Activated CD8-positive, alpha-beta memory T cell treated with anti-CD3 and anti-CD28 coated beads, Interleukin-2, amount 10 ng/mL, durations not matched to agents 7 days and 5 days (primary cell): ENCODE results near the gene TEKT2. TPM values are rescaled to one million over a fixed set of nuclear protein-coding genes. Genes with fewer than 3 reads are reported as not detected.

Experiments used
- ATAC-seq: fragments of 150-1000 bp; cut with Tn5 transposase; one replicate; pipeline ENCODE4 v1.10.0; 2021; ENCODE audit warnings: moderate library complexity
- CTCF ChIA-PET: fragments of 350-600 bp; sonication (Branson Sonifier 250); formaldehyde crosslinking; loops from one replicate; lab custom pipeline; 2021; ENCODE audit warnings: antibody characterized with exemption; lab: Charles Lee
- DNase-seq: peaks from one replicate; pipeline ENCODE4 v3.0.0-alpha.2; 2020
- H3K27ac Mint-ChIP-seq: one replicate; pipeline ENCODE4 v1.8.0; 2021; ENCODE audit warnings: mild to moderate bottlenecking, mixed read lengths
- H3K27me3 Mint-ChIP-seq: one replicate; pipeline ENCODE4 v1.8.0; 2021; ENCODE audit warnings: mixed read lengths
- H3K36me3 Mint-ChIP-seq: one replicate; pipeline ENCODE4 v1.8.0; 2021; ENCODE audit warnings: mild to moderate bottlenecking, mixed read lengths
- H3K4me1 Mint-ChIP-seq: one replicate; pipeline ENCODE4 v1.8.0; 2021; ENCODE audit warnings: mixed read lengths
- H3K4me3 Mint-ChIP-seq: one replicate; pipeline ENCODE4 v1.8.0; 2021; ENCODE audit warnings: mild to moderate bottlenecking, moderate library complexity, mixed read lengths
- H3K9me3 Mint-ChIP-seq: one replicate; pipeline ENCODE4 v1.8.0; 2022; ENCODE audit warnings: low read depth, mixed read lengths
- total RNA-seq, 2 experiments: library from RNA; stranded (reverse); gene quantifications; one replicate each; pipeline ENCODE4 v1.2.3, GENCODE V29; 2021

Gene TEKT2
- total RNA-seq, 2 experiments from 2014 or later: not detected

GRCh38 chr1:36080801-36081200 is 3.1 kb upstream of the TEKT2 start:
- Mint-ChIP-seq H3K4me1 (peaks cover 3% of the 10 kb centered on the region), H3K27ac (no peak overlapping the region), H3K9me3 (no peaks in the 10 kb centered on the region), H3K27me3 (peaks cover 38% of the 10 kb centered on the region), H3K36me3 (no peaks in the 10 kb centered on the region), H3K4me3 (no peak overlapping the region)
- DNase-seq (no peak), ATAC-seq (no peak)
- CTCF ChIA-PET: no interaction called here

GRCh38 chr1:36081926-36082485 is 1.9 kb upstream of the TEKT2 start:
- Mint-ChIP-seq H3K27ac (no peak overlapping the region), H3K4me3 (no peak overlapping the region), H3K27me3 (peaks cover 38% of the 10 kb centered on the region), H3K36me3 (no peaks in the 10 kb centered on the region), H3K4me1 (peaks cover 3% of the 10 kb centered on the region), H3K9me3 (no peaks in the 10 kb centered on the region)
- ATAC-seq (no peak), DNase-seq (no peak)
- CTCF ChIA-PET: interaction anchor here (1.2 kb wide), 1 partner anchor 10 kb away, joined by 3 read pairs; no protein-coding TSS in a partner anchor

DNA sequence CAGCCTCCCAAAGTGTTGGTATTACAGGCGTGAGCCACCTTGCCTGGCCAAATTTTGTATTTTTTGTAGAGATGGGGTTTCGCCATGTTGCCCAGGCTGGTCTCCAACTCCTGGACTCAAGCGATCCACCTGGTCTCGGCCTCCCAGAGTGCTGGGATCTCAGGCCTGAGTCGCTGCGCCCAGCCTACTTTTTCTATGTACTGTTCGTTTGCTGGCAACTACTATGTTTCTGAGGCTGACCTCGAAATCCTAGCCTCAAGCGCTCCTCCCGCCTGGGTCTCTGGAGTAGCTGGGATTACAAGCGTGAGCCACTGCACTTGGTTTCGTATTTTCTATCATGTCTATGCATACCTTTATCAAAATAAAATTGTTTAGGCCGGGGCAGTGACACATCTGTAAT is 675 bp upstream of the TEKT2 start:
- no peaks in the 10 kb centered on the region for H3K36me3 Mint-ChIP-seq
- no peak overlapping the region for H3K27ac Mint-ChIP-seq
- peaks cover 38% of the 10 kb centered on the region for H3K27me3 Mint-ChIP-seq
- H3K4me1 Mint-ChIP-seq: peaks cover 5% of the 10 kb centered on the region
- no peak overlapping the region for H3K4me3 Mint-ChIP-seq
- H3K9me3 Mint-ChIP-seq: no peaks in the 10 kb centered on the region
- no peak for ATAC-seq
- CTCF ChIA-PET: interaction anchor here (1.5 kb wide), 1 partner anchor 52 kb away, joined by 5 read pairs; no protein-coding TSS in a partner anchor
- DNase-seq: no peak

DNA sequence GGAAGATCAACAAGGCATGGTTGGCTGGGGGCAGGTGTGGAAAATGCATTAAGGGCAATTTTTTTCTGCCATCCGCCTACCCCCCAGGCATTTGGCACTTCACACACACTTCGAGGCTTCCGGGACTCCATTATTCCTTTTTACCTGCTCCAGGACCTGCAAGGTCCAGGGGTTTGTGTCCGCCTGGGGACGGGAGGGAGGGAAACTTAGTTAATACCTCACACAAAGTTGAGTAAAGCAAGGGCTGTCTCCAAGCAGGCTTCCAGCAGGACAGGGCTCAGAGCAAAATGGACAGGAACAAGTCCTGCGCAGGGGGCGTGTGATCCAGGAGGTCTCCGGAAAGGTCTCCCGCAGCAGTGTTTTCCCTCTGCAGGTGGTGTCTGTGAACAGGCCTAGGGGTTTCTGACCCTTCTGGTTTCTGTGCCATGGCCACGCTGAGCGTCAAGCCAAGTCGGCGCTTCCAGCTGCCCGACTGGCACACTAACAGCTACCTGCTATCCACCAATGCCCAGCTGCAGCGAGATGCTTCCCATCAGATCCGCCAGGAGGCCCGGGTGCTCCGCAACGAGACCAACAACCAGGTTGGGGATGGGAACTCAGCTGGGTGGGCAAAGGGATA is 712 bp downstream of the TEKT2 start:
- peaks cover 2% of the 10 kb centered on the region for H3K36me3 Mint-ChIP-seq

GRCh38 chr1:36085126-36085525 is 1.2 kb downstream of the TEKT2 start:
- ATAC-seq: no peak
- CTCF ChIA-PET: interaction anchor here (3.2 kb wide), 1 partner anchor 203 kb away, joined by 10 read pairs; the partner anchor contains the start of gene AGO1
- H3K4me1 Mint-ChIP-seq: peaks cover 13% of the 10 kb centered on the region

More for the DNA sequence above, 712 bp downstream of the TEKT2 start:
- ATAC-seq (no peak), DNase-seq (no peak)
- Mint-ChIP-seq H3K4me3 (no peak overlapping the region), H3K9me3 (no peaks in the 10 kb centered on the region), H3K27me3 (peaks cover 38% of the 10 kb centered on the region), H3K27ac (no peak overlapping the region), H3K4me1 (peaks cover 7% of the 10 kb centered on the region)
- CTCF ChIA-PET: interaction anchor here (1.5 to 3.2 kb wide), 2 partner anchors 50 to 202 kb away, joined by 5 to 10 read pairs; partner anchors contain the start of gene AGO1

GRCh38 chr1:36085686-36086526 is 2.0 kb downstream of the TEKT2 start:
- Mint-ChIP-seq H3K9me3 (no peaks in the 10 kb centered on the region), H3K27me3 (peaks cover 30% of the 10 kb centered on the region), H3K27ac (no peak overlapping the region), H3K4me1 (peaks cover 15% of the 10 kb centered on the region), H3K36me3 (peaks cover 7% of the 10 kb centered on the region), H3K4me3 (no peak overlapping the region)
- ATAC-seq (no peak), DNase-seq (no peak)
- CTCF ChIA-PET: interaction anchor here (1.1 to 3.2 kb wide), 2 partner anchors 144 to 203 kb away, joined by 3 to 10 read pairs; partner anchors contain the start of gene AGO1

More at GRCh38 chr1:36085126-36085525, 1.2 kb downstream of the TEKT2 start:
- DNase-seq: no peak
- Mint-ChIP-seq H3K9me3 (no peaks in the 10 kb centered on the region), H3K27me3 (peaks cover 37% of the 10 kb centered on the region), H3K27ac (no peak overlapping the region), H3K4me3 (no peak overlapping the region), H3K36me3 (peaks cover 6% of the 10 kb centered on the region)

GRCh38 chr1:36086529-36087232 is 2.8 kb downstream of the TEKT2 start:
- H3K27ac Mint-ChIP-seq: no peak overlapping the region
- H3K4me1 Mint-ChIP-seq: peaks cover 18% of the 10 kb centered on the region
- ATAC-seq (no peak), DNase-seq (no peak)
- H3K9me3 Mint-ChIP-seq: no peaks in the 10 kb centered on the region
- CTCF ChIA-PET: interaction anchor here (0.5 to 3.2 kb wide), 3 partner anchors 144 to 230 kb away, joined by 3 to 10 read pairs (median 3); partner anchors contain the start of gene AGO1
- no peak overlapping the region for H3K4me3 Mint-ChIP-seq
- H3K27me3 Mint-ChIP-seq: peaks cover 25% of the 10 kb centered on the region
- H3K36me3 Mint-ChIP-seq: peaks cover 9% of the 10 kb centered on the region

DNA sequence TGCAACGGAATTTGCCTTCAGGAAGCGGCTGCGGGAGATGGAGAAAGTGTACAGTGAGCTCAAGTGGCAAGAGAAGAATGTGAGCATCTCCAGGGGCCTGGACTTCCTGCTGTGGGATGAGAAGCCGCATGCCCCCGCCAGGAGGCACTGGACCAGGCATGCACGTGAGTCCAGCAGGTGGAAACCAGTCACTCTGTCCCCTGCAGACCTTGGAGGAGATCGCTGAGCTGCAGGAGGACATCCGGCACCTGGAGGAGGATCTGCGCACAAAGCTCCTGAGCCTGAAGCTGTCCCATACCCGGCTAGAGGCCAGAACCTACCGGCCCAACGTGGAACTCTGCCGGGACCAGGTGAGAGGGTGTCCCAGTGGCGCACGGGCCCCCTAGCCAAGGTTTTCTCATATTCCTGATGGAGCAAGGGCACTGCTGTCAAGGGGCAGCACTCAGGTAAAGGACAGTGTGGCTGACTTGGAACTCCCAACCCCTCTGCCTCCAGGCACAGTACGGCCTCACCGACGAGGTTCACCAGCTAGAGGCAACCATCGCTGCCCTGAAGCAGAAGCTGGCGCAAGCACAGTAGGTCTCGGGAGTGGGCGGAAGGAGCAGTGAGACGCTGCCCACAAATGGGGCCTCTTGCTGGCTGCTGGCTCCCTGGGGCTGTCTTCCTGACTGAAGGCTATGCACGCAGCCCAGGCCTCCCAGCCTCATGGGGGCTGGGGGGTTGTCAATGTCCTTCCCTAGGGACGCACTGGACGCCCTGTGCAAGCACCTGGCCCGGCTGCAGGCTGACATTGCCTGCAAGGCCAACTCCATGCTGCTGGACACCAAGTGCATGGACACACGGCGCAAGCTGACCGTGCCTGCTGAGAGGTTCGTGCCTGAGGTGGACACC is 3.6 kb downstream of the TEKT2 start:
- peak overlapping the region; percentile 38 for H3K27ac Mint-ChIP-seq
- H3K27me3 Mint-ChIP-seq: peaks cover 18% of the 10 kb centered on the region
- CTCF ChIA-PET: interaction anchor here (0.5 to 3.2 kb wide), 2 partner anchors 205 to 231 kb away, joined by 3 to 10 read pairs; partner anchors contain the start of gene AGO1
- no peak overlapping the region for H3K4me3 Mint-ChIP-seq
- no peak for DNase-seq
- H3K4me1 Mint-ChIP-seq: peaks cover 18% of the 10 kb centered on the region
- H3K36me3 Mint-ChIP-seq: peaks cover 13% of the 10 kb centered on the region
- H3K9me3 Mint-ChIP-seq: no peaks in the 10 kb centered on the region
- no peak for ATAC-seq

DNA sequence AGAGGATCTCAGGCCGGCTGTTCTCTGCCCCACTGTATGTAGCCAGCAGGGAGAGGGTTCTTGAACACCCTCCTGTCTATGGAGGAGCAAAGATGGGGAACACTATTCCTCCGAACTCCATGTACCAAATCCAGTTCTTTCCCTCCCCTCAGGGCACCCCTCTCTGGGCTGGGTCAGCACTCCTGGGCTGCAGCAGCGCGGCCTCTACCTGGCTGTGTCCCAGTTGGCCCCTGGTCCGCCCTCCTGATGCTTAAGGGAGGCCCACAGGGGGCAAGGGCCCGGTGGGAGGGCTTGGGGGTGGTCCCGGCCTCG is 4.3 kb downstream of the TEKT2 start:
- CTCF ChIA-PET: no interaction called here
- Mint-ChIP-seq H3K4me1 (peaks cover 18% of the 10 kb centered on the region), H3K27ac (peak overlapping the region; percentile 87), H3K27me3 (peaks cover 14% of the 10 kb centered on the region), H3K4me3 (peak overlapping the region; percentile 90), H3K9me3 (no peaks in the 10 kb centered on the region), H3K36me3 (peaks cover 15% of the 10 kb centered on the region)
- no peak for ATAC-seq
- DNase-seq: no peak

GRCh38 chr1:36088577-36089392 is 4.9 kb downstream of the TEKT2 start, which contains the start of gene ADPRS:
ADPRS (plus strand) TSS chr1:36088892; CDS start chr1:36088905, 13 bp downstream.
- H3K4me1 Mint-ChIP-seq: peaks cover 18% of the 10 kb centered on the region
- peak within 1 kb of the TSS; percentile 90 for H3K4me3 Mint-ChIP-seq
- peaks cover 9% of the 10 kb centered on the region for H3K27me3 Mint-ChIP-seq
- peak; percentile 87 for ATAC-seq
- peak within 1 kb of the TSS; percentile 87 for H3K27ac Mint-ChIP-seq
- peak; percentile 94 for DNase-seq
- H3K9me3 Mint-ChIP-seq: no peaks in the 10 kb centered on the region
- H3K36me3 Mint-ChIP-seq: peaks cover 19% of the 10 kb centered on the region
- CTCF ChIA-PET: interaction anchor here (0.7 to 2.1 kb wide), 5 partner anchors 11 to 189 kb away, joined by 3 to 5 read pairs (median 3); partner anchors contain the start of gene TRAPPC3

DNA sequence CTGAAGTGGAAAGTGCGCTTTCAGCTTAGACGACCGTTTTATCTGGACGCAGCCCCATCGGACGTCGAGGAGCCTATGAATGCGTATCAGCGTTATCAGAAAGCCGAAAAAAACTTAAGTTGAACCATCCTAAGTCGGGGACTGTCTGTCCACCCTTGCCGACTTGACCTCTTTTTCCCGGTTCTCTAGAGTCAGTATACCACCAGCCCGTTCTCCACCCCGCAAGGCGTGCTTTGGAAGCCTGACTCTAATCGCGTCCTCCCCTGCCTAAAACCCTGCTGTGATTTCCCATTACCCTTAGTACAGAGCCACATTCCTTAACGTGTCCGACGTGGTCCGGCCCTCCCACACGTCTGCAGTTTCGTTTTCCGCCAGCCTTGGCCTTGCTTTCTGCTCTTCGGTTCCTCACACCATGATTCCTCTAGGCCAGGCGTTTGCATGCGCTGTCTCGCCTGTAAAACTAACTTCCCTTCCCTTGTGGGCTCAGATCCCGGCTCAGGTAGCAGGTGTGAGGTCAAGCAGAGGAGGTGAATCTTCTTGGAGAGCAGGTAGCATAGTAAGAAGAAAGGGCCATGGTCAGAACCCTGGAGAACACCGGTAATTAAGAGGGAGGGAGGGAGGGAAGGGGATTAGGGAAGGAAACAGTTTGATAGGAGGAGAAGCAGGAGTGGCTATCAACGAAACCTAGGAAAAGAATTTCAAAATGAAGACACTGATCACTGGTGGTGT is 5.7 kb downstream of the TEKT2 start:
- peak; percentile 9 for ATAC-seq
- H3K4me1 Mint-ChIP-seq: peaks cover 16% of the 10 kb centered on the region
- no peak for DNase-seq
- H3K9me3 Mint-ChIP-seq: no peaks in the 10 kb centered on the region
- peak overlapping the region; percentile 90 for H3K4me3 Mint-ChIP-seq
- CTCF ChIA-PET: interaction anchor here (0.7 to 2.2 kb wide), 6 partner anchors 10 to 190 kb away, joined by 3 to 6 read pairs (median 4); partner anchors contain the start of gene TRAPPC3
- peaks cover 6% of the 10 kb centered on the region for H3K27me3 Mint-ChIP-seq
- H3K27ac Mint-ChIP-seq: peak overlapping the region; percentile 87
- H3K36me3 Mint-ChIP-seq: peaks cover 19% of the 10 kb centered on the region
